Ishikawa (cell line): ENCODE measurements around the gene EP400.

Experiments
- CEBPB ChIP-seq: IDR thresholded peaks from 2 replicates; pipeline ENCODE4 v1.6.1; 2012
- CREB1 ChIP-seq: IDR thresholded peaks from 2 replicates; pipeline ENCODE4 v1.6.1; 2012; ENCODE audit warnings: low read depth
- EGR1 ChIP-seq: IDR thresholded peaks from 2 replicates; pipeline ENCODE4 v1.6.1; 2012
- EP300 ChIP-seq: IDR thresholded peaks from 2 replicates; pipeline ENCODE4 v1.6.1; 2012; ENCODE audit warnings: borderline replicate concordance
- FOXM1 ChIP-seq: IDR thresholded peaks from 2 replicates; pipeline ENCODE4 v1.6.1; 2012; ENCODE audit warnings: low read depth, borderline replicate concordance
- MAX ChIP-seq: IDR thresholded peaks from 2 replicates; pipeline ENCODE4 v1.6.1; 2012
- RAD21 ChIP-seq: IDR thresholded peaks from 2 replicates; pipeline ENCODE4 v1.6.1; 2012; ENCODE audit warnings: low read depth
- TAF1 ChIP-seq: IDR thresholded peaks from 2 replicates; pipeline ENCODE4 v1.6.1; 2012; ENCODE audit warnings: low read depth, mild to moderate bottlenecking
- TCF12 ChIP-seq: IDR thresholded peaks from 2 replicates; pipeline ENCODE4 v1.6.1; 2012; ENCODE audit warnings: low read depth
- TEAD4 ChIP-seq: IDR thresholded peaks from 2 replicates; pipeline ENCODE4 v1.6.1; 2012
- YY1 ChIP-seq: IDR thresholded peaks from 2 replicates; pipeline ENCODE4 v1.6.1; 2012; ENCODE audit warnings: low read depth
- ZBTB7A ChIP-seq: IDR thresholded peaks from 2 replicates; pipeline ENCODE4 v1.6.1; 2012; ENCODE audit warnings: low read depth
- TF ChIP-seq, protein P1 (sequence below): IDR thresholded peaks from 2 replicates; pipeline ENCODE4 v1.6.1; 2012; ENCODE audit warnings: low read depth, mild to moderate bottlenecking
- TF ChIP-seq, protein P2 (sequence below): IDR thresholded peaks from 2 replicates; pipeline ENCODE4 v1.6.1; 2012

- TF ChIP-seq TCF12 (no peak), CREB1 (no peak), YY1 (no peak), EP300 (no peak), TAF1 (no peak), MAX (no peak), RAD21 (no peak), FOXM1 (no peak), CEBPB (no peak), ZBTB7A (no peak), TEAD4 (no peak), EGR1 (no peak)
- TF ChIP-seq, protein P1, sequence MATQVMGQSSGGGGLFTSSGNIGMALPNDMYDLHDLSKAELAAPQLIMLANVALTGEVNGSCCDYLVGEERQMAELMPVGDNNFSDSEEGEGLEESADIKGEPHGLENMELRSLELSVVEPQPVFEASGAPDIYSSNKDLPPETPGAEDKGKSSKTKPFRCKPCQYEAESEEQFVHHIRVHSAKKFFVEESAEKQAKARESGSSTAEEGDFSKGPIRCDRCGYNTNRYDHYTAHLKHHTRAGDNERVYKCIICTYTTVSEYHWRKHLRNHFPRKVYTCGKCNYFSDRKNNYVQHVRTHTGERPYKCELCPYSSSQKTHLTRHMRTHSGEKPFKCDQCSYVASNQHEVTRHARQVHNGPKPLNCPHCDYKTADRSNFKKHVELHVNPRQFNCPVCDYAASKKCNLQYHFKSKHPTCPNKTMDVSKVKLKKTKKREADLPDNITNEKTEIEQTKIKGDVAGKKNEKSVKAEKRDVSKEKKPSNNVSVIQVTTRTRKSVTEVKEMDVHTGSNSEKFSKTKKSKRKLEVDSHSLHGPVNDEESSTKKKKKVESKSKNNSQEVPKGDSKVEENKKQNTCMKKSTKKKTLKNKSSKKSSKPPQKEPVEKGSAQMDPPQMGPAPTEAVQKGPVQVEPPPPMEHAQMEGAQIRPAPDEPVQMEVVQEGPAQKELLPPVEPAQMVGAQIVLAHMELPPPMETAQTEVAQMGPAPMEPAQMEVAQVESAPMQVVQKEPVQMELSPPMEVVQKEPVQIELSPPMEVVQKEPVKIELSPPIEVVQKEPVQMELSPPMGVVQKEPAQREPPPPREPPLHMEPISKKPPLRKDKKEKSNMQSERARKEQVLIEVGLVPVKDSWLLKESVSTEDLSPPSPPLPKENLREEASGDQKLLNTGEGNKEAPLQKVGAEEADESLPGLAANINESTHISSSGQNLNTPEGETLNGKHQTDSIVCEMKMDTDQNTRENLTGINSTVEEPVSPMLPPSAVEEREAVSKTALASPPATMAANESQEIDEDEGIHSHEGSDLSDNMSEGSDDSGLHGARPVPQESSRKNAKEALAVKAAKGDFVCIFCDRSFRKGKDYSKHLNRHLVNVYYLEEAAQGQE = no peak
- TF ChIP-seq, protein P2, sequence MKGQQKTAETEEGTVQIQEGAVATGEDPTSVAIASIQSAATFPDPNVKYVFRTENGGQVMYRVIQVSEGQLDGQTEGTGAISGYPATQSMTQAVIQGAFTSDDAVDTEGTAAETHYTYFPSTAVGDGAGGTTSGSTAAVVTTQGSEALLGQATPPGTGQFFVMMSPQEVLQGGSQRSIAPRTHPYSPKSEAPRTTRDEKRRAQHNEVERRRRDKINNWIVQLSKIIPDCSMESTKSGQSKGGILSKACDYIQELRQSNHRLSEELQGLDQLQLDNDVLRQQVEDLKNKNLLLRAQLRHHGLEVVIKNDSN = no peak
Observed at GRCh38 chr12:131944601-131945251, 5.0 kb upstream of the EP400 start.
